Measurements from ENCODE around the gene HLA-DMA. TPM values are rescaled to one million over a fixed set of nuclear protein-coding genes. Genes with fewer than 3 reads are reported as not detected.

Gene HLA-DMA
- total and polyA plus RNA-seq, 2 of the 13 experiments (the other 11 are each of a cell fraction or from before 2014, with no cell fraction given): 0.70 to 0.71 TPM

DNA sequence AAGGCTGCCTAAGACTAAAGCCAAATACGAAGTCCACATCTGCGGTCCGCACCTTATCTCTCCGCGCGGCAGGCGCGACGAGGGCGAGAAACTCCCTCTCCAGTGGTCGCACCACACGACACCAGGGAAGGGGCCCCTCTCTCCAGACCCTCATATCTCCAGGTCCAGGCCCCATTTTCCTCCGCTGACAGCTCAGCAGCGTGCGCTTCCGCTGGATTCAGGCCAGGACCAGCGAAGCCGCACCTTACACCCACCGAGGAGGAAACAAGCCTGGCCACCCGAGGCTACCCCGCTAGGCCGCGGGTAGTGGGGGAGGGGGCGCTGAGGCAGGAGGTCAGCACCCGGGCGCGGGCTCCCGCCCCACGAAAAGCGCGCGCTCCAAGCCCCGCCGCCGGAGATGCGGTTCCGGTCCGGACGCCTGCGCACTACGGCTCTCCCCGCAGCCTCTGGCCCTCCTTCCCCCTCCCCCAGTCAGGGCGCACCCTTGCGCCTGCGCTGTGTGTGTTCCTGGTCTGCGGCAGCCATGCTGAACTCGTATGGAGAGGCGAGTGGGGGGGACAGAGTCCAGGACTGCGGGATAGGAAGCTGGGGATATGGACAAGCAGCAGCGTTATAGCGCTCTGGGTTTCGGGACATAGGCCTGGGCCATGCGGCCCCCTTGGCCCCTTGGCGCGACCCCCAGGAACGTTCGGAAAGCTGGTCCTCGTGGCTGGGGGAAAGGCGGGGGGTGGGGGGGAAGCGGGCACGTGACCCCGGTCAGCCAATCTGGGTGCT lies 15.4 kb upstream of the HLA-DMA start, which contains the start of gene BRD2 (continued):
- TF ChIP-seq HIC2 (CRISPR knock-in tag; IDR thresholded peaks at IDR 0.05; ENCODE audit: low read depth): peak; percentile 59; the same call in 1 of the 2 replicates
- no peak for TF ChIP-seq NBN (conservative IDR thresholded peaks at IDR 0.05)
- TF ChIP-seq EEA1 (CRISPR knock-in tag; IDR thresholded peaks at IDR 0.05; ENCODE audit: borderline replicate concordance): peak; percentile 98; the same call in 1 of the 2 replicates
- TF ChIP-seq, protein P1, sequence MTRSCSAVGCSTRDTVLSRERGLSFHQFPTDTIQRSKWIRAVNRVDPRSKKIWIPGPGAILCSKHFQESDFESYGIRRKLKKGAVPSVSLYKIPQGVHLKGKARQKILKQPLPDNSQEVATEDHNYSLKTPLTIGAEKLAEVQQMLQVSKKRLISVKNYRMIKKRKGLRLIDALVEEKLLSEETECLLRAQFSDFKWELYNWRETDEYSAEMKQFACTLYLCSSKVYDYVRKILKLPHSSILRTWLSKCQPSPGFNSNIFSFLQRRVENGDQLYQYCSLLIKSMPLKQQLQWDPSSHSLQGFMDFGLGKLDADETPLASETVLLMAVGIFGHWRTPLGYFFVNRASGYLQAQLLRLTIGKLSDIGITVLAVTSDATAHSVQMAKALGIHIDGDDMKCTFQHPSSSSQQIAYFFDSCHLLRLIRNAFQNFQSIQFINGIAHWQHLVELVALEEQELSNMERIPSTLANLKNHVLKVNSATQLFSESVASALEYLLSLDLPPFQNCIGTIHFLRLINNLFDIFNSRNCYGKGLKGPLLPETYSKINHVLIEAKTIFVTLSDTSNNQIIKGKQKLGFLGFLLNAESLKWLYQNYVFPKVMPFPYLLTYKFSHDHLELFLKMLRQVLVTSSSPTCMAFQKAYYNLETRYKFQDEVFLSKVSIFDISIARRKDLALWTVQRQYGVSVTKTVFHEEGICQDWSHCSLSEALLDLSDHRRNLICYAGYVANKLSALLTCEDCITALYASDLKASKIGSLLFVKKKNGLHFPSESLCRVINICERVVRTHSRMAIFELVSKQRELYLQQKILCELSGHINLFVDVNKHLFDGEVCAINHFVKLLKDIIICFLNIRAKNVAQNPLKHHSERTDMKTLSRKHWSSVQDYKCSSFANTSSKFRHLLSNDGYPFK (CRISPR knock-in tag; IDR thresholded peaks at IDR 0.05; ENCODE audit: borderline replicate concordance): peak; percentile 96
- peak; percentile 97 for TF ChIP-seq ZNF598 (CRISPR knock-in tag; IDR thresholded peaks at IDR 0.05; ENCODE audit: borderline replicate concordance)
- TF ChIP-seq, protein P2, sequence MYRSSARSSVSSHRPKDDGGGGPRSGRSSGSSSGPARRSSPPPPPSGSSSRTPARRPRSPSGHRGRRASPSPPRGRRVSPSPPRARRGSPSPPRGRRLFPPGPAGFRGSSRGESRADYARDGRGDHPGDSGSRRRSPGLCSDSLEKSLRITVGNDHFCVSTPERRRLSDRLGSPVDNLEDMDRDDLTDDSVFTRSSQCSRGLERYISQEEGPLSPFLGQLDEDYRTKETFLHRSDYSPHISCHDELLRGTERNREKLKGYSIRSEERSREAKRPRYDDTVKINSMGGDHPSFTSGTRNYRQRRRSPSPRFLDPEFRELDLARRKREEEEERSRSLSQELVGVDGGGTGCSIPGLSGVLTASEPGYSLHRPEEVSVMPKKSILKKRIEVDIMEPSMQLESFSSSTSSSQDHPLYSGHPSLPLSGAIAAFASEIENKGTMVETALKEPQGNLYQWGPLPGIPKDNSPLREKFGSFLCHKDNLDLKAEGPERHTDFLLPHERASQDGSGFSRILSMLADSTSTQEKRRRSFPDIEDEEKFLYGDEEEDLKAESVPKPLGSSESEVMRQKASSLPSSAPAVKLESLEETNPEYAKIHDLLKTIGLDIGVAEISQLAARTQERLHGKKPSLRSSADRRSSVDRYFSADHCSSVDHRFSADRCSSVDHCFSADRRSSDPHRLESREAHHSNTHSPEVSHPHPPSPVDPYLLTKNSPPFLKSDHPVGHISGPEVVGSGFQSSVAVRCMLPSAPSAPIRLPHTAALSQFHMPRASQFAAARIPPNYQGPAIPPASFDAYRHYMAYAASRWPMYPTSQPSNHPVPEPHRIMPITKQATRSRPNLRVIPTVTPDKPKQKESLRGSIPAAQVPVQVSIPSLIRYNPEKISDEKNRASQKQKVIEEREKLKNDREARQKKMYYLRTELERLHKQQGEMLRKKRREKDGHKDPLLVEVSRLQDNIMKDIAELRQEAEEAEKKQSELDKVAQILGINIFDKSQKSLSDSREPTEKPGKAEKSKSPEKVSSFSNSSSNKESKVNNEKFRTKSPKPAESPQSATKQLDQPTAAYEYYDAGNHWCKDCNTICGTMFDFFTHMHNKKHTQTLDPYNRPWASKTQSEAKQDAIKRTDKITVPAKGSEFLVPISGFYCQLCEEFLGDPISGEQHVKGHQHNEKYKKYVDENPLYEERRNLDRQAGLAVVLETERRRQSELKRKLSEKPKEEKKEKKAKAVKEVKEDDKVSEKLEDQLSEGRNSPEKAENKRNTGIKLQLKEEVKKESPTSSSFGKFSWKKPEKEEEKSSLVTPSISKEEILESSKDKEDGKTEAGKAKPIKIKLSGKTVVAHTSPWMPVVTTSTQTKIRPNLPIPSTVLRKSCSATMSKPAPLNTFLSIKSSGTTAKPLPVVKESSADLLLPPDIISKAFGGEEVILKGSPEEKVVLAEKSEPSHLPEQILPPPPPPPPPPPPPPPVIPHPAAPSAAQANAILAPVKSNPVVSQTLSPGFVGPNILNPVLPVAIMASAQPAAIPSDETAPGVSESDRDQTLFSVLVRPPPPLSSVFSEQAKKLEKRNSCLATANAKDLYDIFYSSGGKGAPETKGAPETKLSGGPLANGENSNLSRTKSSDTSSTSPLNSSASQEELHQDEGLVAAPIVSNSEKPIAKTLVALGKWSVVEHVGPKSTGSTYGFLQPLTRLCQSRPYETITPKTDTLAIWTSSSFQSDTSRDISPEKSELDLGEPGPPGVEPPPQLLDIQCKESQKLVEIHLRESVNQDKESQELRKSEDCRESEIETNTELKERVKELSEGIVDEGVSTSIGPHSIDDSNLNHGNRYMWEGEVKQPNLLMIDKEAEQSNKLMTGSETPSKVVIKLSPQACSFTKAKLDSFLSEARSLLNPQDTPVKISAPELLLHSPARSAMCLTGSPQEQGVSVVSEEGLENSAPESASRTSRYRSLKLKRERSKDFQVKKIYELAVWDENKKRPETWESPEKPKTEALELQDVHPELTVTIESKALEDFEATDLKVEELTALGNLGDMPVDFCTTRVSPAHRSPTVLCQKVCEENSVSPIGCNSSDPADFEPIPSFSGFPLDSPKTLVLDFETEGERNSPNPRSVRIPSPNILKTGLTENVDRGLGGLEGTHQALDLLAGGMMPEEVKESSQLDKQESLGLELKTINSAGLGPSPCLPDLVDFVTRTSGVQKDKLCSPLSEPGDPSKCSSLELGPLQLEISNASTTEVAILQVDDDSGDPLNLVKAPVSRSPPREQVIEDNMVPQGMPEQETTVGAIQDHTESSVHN (CRISPR knock-in tag; IDR thresholded peaks at IDR 0.05): peak; percentile 66; the same call in 1 of the 2 replicates
- TF ChIP-seq NFKBIZ (CRISPR knock-in tag; IDR thresholded peaks at IDR 0.05): peak; percentile 80
- TF ChIP-seq, protein P3, sequence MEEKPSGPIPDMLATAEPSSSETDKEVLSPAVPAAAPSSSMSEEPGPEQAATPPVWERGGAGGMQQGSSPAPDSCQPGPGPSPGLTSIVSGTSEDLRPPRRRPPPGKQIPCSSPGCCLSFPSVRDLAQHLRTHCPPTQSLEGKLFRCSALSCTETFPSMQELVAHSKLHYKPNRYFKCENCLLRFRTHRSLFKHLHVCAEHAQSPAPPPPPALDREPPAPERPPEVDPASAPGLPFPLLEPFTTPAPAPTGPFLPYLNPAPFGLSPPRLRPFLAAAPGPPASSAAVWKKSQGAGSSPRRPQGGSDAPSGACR (CRISPR knock-in tag; IDR thresholded peaks at IDR 0.05): peak; percentile 80
- TF ChIP-seq ZNF260 (CRISPR knock-in tag; IDR thresholded peaks at IDR 0.05; ENCODE audit: borderline replicate concordance, low read depth): 0 out of 2 replicates have a peak, but pooled peaks have one; percentile 59
- TF ChIP-seq IRF2 (CRISPR knock-in tag; IDR thresholded peaks at IDR 0.05): no peak; the same call in none of the 2 replicates
- no peak for TF ChIP-seq ZNF570 (CRISPR knock-in tag; IDR thresholded peaks at IDR 0.05; ENCODE audit: borderline replicate concordance)
- peak; percentile 90 for TF ChIP-seq HOXA3 (CRISPR knock-in tag; IDR thresholded peaks at IDR 0.05)
- peak; percentile 93 for TF ChIP-seq HIVEP1 (CRISPR knock-in tag; IDR thresholded peaks at IDR 0.05)
- no peak for TF ChIP-seq SP1 (IDR thresholded peaks at IDR 0.05)
- no peak; the same call in 1 of the 2 replicates for TF ChIP-seq SP1 (CRISPR knock-in tag; IDR thresholded peaks at IDR 0.05)
